ENCODE data around the gene SHROOM4.
A peak's percentile ranks its signal among the peaks of the same experiment; 100 is the strongest.

Gene SHROOM4

GRCh38 chrX:50615570-50616158 is 198.3 kb downstream of the SHROOM4 start:
- DNase-seq, result no peak

GRCh38 chrX:50614460-50614859 is 199.5 kb downstream of the SHROOM4 start:
- DNase-seq, result no peak

GRCh38 chrX:50613846-50614245 is 200.1 kb downstream of the SHROOM4 start:
- no peak for DNase-seq

GRCh38 chrX:50609796-50610195 is 204.2 kb downstream of the SHROOM4 start:
- no peak for DNase-seq

- DNase-seq, result no peak
Measured at GRCh38 chrX:50606300-50606950, 207.6 kb downstream of the SHROOM4 start.

GRCh38 chrX:50596056-50596455 is 217.9 kb downstream of the SHROOM4 start:
- no peak for DNase-seq

- no peak for DNase-seq
Measured at GRCh38 chrX:50594788-50595187, 219.2 kb downstream of the SHROOM4 start.

- no peak for DNase-seq
Measured at GRCh38 chrX:50586980-50587379, 227.0 kb downstream of the SHROOM4 start.

- DNase-seq, result no peak
Measured at GRCh38 chrX:50586407-50586806, 227.6 kb downstream of the SHROOM4 start.

GRCh38 chrX:50581405-50581804 is 232.6 kb downstream of the SHROOM4 start:
- DNase-seq, result no peak

- DNase-seq, result peak; percentile 31 to 53
Measured at GRCh38 chrX:50579955-50580354, 234.0 kb downstream of the SHROOM4 start.

GRCh38 chrX:50577326-50577725 is 236.7 kb downstream of the SHROOM4 start:
- no peak for DNase-seq

- DNase-seq, result no peak
Measured at GRCh38 chrX:50567636-50568035, 246.4 kb downstream of the SHROOM4 start.

GRCh38 chrX:50565718-50566117 is 248.3 kb downstream of the SHROOM4 start:
- DNase-seq, result no peak
